ENCODE data around the gene GTF2IRD2. TPM values are rescaled to one million over a fixed set of nuclear protein-coding genes. Genes with fewer than 3 reads are reported as not detected.

The GTF2IRD2 gene
- total and polyA plus RNA-seq, 7 donors: 1.4 to 30.7 (median 15.0) TPM

Small RNA genes lying within 50 kb of the gene (small RNA-seq; reads per million reads assigned to genes)
- gene RF00019: 0 reads per million in 3 donors

Other genes with a start within 250 kb of the GTF2IRD2 start
- gene GTF2I, start 193.9 kb downstream of the GTF2IRD2 start, total RNA-seq: 100 to 1,000 TPM; 113 to 181 (median 142) TPM
- 10 to 100 TPM in 2 of 3 donors, 1 to 10 TPM in 1; 9.6 to 40.0 (median 26.4) TPM for gene GTF2I, start 193.9 kb downstream of the GTF2IRD2 start, polyA plus RNA-seq
- gene NCF1, start 77.6 kb downstream of the GTF2IRD2 start, total RNA-seq: 1 to 10 TPM; 1.2 to 7.1 (median 4.0) TPM
- 10 to 100 TPM in 2 of 3 donors, 1 to 10 TPM in 1; 9.0 to 27.8 (median 10.9) TPM for gene NCF1, start 77.6 kb downstream of the GTF2IRD2 start, polyA plus RNA-seq
- 10 to 100 TPM in 3 of 4 donors, 1 to 10 TPM in 1; 8.9 to 23.3 (median 13.9) TPM for gene CASTOR2, start 113.1 kb upstream of the GTF2IRD2 start, total RNA-seq
- gene CASTOR2, start 113.1 kb upstream of the GTF2IRD2 start, polyA plus RNA-seq: 1 to 10 TPM; 1.7 to 2.8 (median 1.8) TPM
- gene RCC1L, start 222.2 kb upstream of the GTF2IRD2 start, total RNA-seq: 10 to 100 TPM; 39.9 to 58.1 (median 40.5) TPM
- gene RCC1L, start 222.2 kb upstream of the GTF2IRD2 start, polyA plus RNA-seq: 10 to 100 TPM; 27.0 to 47.2 (median 33.3) TPM
- 100 to 1,000 TPM in 1 of 4 donors, 10 to 100 TPM in 3; 63.7 to 100 (median 71.2) TPM for gene GTF2IRD2B, start 241.0 kb upstream of the GTF2IRD2 start, total RNA-seq
- gene GTF2IRD2B, start 241.0 kb upstream of the GTF2IRD2 start, polyA plus RNA-seq: 10 to 100 TPM in 2 of 3 donors, 1 to 10 TPM in 1; 9.0 to 12.6 (median 12.5) TPM

Data from sigmoid colon (tissue), 7 donors.